AG09309 (cell line): ENCODE results near the gene PLCB4.

Source experiments
- DNase-seq: peaks from one replicate; pipeline ENCODE4 v3.0.0-alpha.2; 2010; ENCODE audit warnings: low read depth
- H3K4me3 ChIP-seq: 2 replicates; pipeline ENCODE4 v1.5.1; 2011; ENCODE audit warnings: mild to moderate bottlenecking, low read depth, low read length, moderate library complexity; ENCODE audit not compliant: control insufficient read depth
- CTCF ChIP-seq: IDR thresholded peaks from 2 replicates; pipeline ENCODE4 v1.5.1; 2011; ENCODE audit warnings: mild to moderate bottlenecking, low read depth, low read length, inconsistent platforms; ENCODE audit not compliant: insufficient read depth, control insufficient read depth; ENCODE audit errors: missing control alignments

The PLCB4 gene

GRCh38 chr20:9279918-9280401 is 211.1 kb downstream of the PLCB4 start:
- no peak for DNase-seq
- H3K4me3 ChIP-seq, result no peak overlapping the region
- no peak for TF ChIP-seq CTCF

GRCh38 chr20:9280666-9281065 is 211.8 kb downstream of the PLCB4 start:
- H3K4me3 ChIP-seq, result no peak overlapping the region
- TF ChIP-seq CTCF, result no peak
- DNase-seq, result peak; percentile 40

- no peak overlapping the region for H3K4me3 ChIP-seq
- DNase-seq, result no peak
- TF ChIP-seq CTCF, result no peak
Observed at GRCh38 chr20:9281803-9282202, 212.9 kb downstream of the PLCB4 start.

GRCh38 chr20:9285617-9286016 is 216.7 kb downstream of the PLCB4 start:
- no peak for DNase-seq
- no peak for TF ChIP-seq CTCF
- no peak overlapping the region for H3K4me3 ChIP-seq

- TF ChIP-seq CTCF, result no peak
Observed at GRCh38 chr20:9286501-9287461, 217.9 kb downstream of the PLCB4 start.

GRCh38 chr20:9287826-9288225 is 218.9 kb downstream of the PLCB4 start:
- TF ChIP-seq CTCF, result no peak
- no peak for DNase-seq
- H3K4me3 ChIP-seq, result no peak overlapping the region

More at GRCh38 chr20:9286501-9287461, 217.9 kb downstream of the PLCB4 start:
- no peak for DNase-seq
- H3K4me3 ChIP-seq, result no peak overlapping the region
